Spleen (tissue), 7 donors: ENCODE measurements around the gene METTL26.

Experiments
- CTCF ChIP-seq, 11 experiments: fragments of 200-600 bp in 7 of 11; fragments of 450-650 bp in 4 of 11; sonication (generic) in 4 of 11; IDR thresholded peaks in 8 of 11; conservative IDR thresholded peaks in 3 of 11; 1 replicate in 7 of 11; 2 replicates in 4 of 11; pipeline versions ENCODE4 v1.4.0 to v1.8.0; 2016 to 2021; ENCODE audit warnings: antibody characterized with exemption in 11 of 11, inconsistent platforms in 4 of 11, mild to moderate bottlenecking in 1 of 11
- POLR2A ChIP-seq, 3 donors: fragments of 450-650 bp; IDR thresholded peaks; one replicate each; pipeline ENCODE4 v1.5.1; 2017; ENCODE audit warnings: antibody characterized with exemption in 3 of 3, mild to moderate bottlenecking in 1 of 3
- donor health status: DM: no; HTN: no; CAD: no; lungs with moderate emphysema.
- donor health status: DM: no; HTN: no; CAD: no.
- donor health status: DM: no; HTN: no; CAD: no.

- TF ChIP-seq CTCF (IDR thresholded peaks at IDR 0.05 in 8 of 11, conservative IDR thresholded peaks at IDR 0.05 in 3 of 11) (no peak), POLR2A (IDR thresholded peaks at IDR 0.05) (no peak)
These were observed 3.4 kb downstream of the METTL26 start for GRCh38 chr16:632486-633335.
